DND-41 (cell line): ENCODE results near the gene ATP5F1D.

Experiments
- EZH2 ChIP-seq: IDR thresholded peaks from 3 replicates; pipeline ENCODE4 v1.6.1; 2012; ENCODE audit warnings: borderline replicate concordance, low read depth, mild to moderate bottlenecking, moderate library complexity, low read length, inconsistent platforms; ENCODE audit not compliant: severe bottlenecking
- TF ChIP-seq, protein P1 (sequence below): IDR thresholded peaks from 2 replicates; pipeline ENCODE4 v1.5.1; 2012; ENCODE audit warnings: borderline replicate concordance, low read length, moderate library complexity, mild to moderate bottlenecking; ENCODE audit not compliant: poor library complexity, severe bottlenecking; ENCODE audit errors: extremely low read depth

GRCh38 chr19:1233115-1233667 is 8.4 kb upstream of the ATP5F1D start:
- no peak for TF ChIP-seq EZH2
- TF ChIP-seq, protein P1, sequence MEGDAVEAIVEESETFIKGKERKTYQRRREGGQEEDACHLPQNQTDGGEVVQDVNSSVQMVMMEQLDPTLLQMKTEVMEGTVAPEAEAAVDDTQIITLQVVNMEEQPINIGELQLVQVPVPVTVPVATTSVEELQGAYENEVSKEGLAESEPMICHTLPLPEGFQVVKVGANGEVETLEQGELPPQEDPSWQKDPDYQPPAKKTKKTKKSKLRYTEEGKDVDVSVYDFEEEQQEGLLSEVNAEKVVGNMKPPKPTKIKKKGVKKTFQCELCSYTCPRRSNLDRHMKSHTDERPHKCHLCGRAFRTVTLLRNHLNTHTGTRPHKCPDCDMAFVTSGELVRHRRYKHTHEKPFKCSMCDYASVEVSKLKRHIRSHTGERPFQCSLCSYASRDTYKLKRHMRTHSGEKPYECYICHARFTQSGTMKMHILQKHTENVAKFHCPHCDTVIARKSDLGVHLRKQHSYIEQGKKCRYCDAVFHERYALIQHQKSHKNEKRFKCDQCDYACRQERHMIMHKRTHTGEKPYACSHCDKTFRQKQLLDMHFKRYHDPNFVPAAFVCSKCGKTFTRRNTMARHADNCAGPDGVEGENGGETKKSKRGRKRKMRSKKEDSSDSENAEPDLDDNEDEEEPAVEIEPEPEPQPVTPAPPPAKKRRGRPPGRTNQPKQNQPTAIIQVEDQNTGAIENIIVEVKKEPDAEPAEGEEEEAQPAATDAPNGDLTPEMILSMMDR, result no peak
